Subcutaneous abdominal adipose tissue (tissue), 5 donors: ENCODE data around the gene MTMR10.

Experiments
- H3K27ac ChIP-seq: one replicate; pipeline ENCODE4 v1.7.0; 2013; ENCODE audit warnings: low read depth, mild to moderate bottlenecking, inconsistent platforms, low read length, moderate library complexity
- H3K27me3 ChIP-seq, 5 donors: one replicate each; pipeline ENCODE4 v1.7.0; 2013; ENCODE audit warnings: low read length in 5 of 5, inconsistent platforms in 1 of 5; ENCODE audit not compliant: control insufficient read depth in 5 of 5, insufficient read depth in 4 of 5
- H3K36me3 ChIP-seq, 5 donors: one replicate each; pipeline ENCODE4 v1.7.0; 2013; ENCODE audit warnings: low read length in 5 of 5; ENCODE audit not compliant: control insufficient read depth in 5 of 5, insufficient read depth in 5 of 5
- H3K4me1 ChIP-seq, 5 donors: one replicate each; pipeline ENCODE4 v1.7.0; 2013; ENCODE audit warnings: low read length in 5 of 5, mild to moderate bottlenecking in 3 of 5, moderate library complexity in 1 of 5; ENCODE audit not compliant: control insufficient read depth in 5 of 5, insufficient read depth in 5 of 5
- H3K4me3 ChIP-seq, 5 donors: one replicate each; pipeline ENCODE4 v1.7.0; 2013; ENCODE audit warnings: low read length in 5 of 5, low read depth in 1 of 5
- H3K9ac ChIP-seq, 5 donors: one replicate each; pipeline ENCODE4 v1.7.0; 2013; ENCODE audit warnings: low read length in 5 of 5, mild to moderate bottlenecking in 4 of 5, moderate library complexity in 3 of 5
- H3K9me3 ChIP-seq, 5 donors: one replicate each; pipeline ENCODE4 v1.7.0; 2013; ENCODE audit warnings: low read length in 5 of 5; ENCODE audit not compliant: control insufficient read depth in 5 of 5
- donor health status: healthy.
- donor health status: healthy.
- donor health status: healthy.
- donor health status: healthy.
- donor health status: healthy.

The MTMR10 gene

GRCh38 chr15:30990446-30991254 is 778 bp downstream of the MTMR10 start:
- Histone ChIP-seq H3K4me1 (peaks cover 7 to 41% (median 38%) of the 10 kb centered on the region in 5 donors), H3K36me3 (peaks cover 0 to 13% (median 9%) of the 10 kb centered on the region in 5 donors), H3K4me3 (peak overlapping the region; percentile 88 to 97 (median 94)), H3K9ac (peak overlapping the region; percentile 83 to 98 (median 91)), H3K27ac (peak overlapping the region; percentile 94), H3K9me3 (no peaks in the 10 kb centered on the region), H3K27me3 (no peaks in the 10 kb centered on the region)

GRCh38 chr15:30990036-30990435 is 1.4 kb downstream of the MTMR10 start:
- Histone ChIP-seq H3K9ac (peak overlapping the region in 4 of 5 donors; percentile 14 to 98 (median 87)), H3K27me3 (no peaks in the 10 kb centered on the region), H3K9me3 (no peaks in the 10 kb centered on the region), H3K36me3 (peaks cover 0 to 18% (median 12%) of the 10 kb centered on the region in 5 donors), H3K27ac (peak overlapping the region; percentile 94), H3K4me3 (peak overlapping the region; percentile 88 to 97 (median 94)), H3K4me1 (peaks cover 12 to 47% (median 44%) of the 10 kb centered on the region in 5 donors)

GRCh38 chr15:30985081-30985531 is 6.3 kb downstream of the MTMR10 start:
- peaks cover 18 to 65% (median 56%) of the 10 kb centered on the region in 5 donors for H3K4me1 ChIP-seq
- H3K9me3 ChIP-seq: no peaks in the 10 kb centered on the region
- peaks cover 12 to 36% (median 27%) of the 10 kb centered on the region in 5 donors for H3K36me3 ChIP-seq
- peak overlapping the region in 2 of 5 donors; percentile 19 to 53 for H3K9ac ChIP-seq
- peak overlapping the region in 2 of 5 donors; percentile 18 to 24 for H3K4me3 ChIP-seq
- H3K27me3 ChIP-seq: no peaks in the 10 kb centered on the region
- peak overlapping the region; percentile 41 for H3K27ac ChIP-seq

- Histone ChIP-seq H3K36me3 (peaks cover 18 to 40% (median 30%) of the 10 kb centered on the region in 5 donors), H3K9ac (peak overlapping the region in 1 of 5 donors; percentile 19), H3K4me3 (peak overlapping the region in 2 of 5 donors; percentile 4 to 18), H3K9me3 (no peaks in the 10 kb centered on the region), H3K27me3 (no peaks in the 10 kb centered on the region), H3K27ac (peak overlapping the region; percentile 41), H3K4me1 (peaks cover 18 to 65% (median 56%) of the 10 kb centered on the region in 5 donors)
These were observed 6.9 kb downstream of the MTMR10 start for GRCh38 chr15:30984542-30984941.

DNA sequence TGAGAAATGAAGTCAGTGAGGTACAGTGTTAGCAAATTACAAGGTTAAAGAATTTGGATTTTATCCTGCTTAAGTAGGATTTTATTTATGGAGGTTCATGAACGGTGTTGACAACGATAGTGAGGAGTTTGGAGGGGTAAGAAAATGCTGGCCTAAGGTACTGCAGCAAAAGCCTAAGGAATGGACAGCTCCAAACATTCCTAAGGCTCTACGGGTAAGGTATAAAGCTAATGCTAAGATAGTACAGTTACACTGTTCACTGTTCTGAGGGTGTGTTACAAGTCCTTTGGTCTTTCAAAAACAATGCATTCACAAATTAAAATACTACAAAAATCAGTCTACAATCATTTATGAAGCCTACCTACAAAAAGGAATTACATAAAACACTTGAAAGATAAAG is 7.3 kb downstream of the MTMR10 start:
- Histone ChIP-seq H3K27ac (peak overlapping the region; percentile 41), H3K27me3 (no peaks in the 10 kb centered on the region), H3K9ac (peak overlapping the region in 2 of 5 donors; percentile 19 to 56), H3K36me3 (peaks cover 19 to 40% (median 30%) of the 10 kb centered on the region in 5 donors), H3K4me3 (no peak overlapping the region), H3K9me3 (no peaks in the 10 kb centered on the region), H3K4me1 (peaks cover 18 to 65% (median 55%) of the 10 kb centered on the region in 5 donors)

DNA sequence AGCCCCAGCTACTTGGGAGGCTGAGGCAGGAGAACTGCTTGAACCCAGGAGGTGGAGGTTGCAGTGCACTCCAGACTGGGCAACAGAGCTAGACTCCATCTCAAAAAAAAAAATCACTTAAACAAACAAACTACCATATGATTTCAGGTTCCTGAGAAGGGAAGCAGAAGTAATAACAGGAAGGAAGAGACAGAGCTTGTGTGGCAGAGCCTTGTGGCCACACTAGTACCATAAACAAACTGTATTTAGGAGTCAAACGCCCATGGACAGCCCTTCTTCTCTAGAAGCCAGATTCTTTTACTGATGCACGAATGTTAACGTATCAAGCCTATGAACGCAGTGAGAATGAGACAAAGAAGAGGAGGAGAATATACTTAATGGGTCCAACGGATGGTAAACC is 12.0 kb downstream of the MTMR10 start:
- H3K9ac ChIP-seq: no peak overlapping the region
- no peak overlapping the region for H3K4me3 ChIP-seq
- H3K4me1 ChIP-seq: peaks cover 5 to 52% (median 38%) of the 10 kb centered on the region in 5 donors
- H3K27me3 ChIP-seq: no peaks in the 10 kb centered on the region
- peaks cover 22 to 40% (median 27%) of the 10 kb centered on the region in 5 donors for H3K36me3 ChIP-seq
- H3K9me3 ChIP-seq: no peaks in the 10 kb centered on the region
- H3K27ac ChIP-seq: no peak overlapping the region

DNA sequence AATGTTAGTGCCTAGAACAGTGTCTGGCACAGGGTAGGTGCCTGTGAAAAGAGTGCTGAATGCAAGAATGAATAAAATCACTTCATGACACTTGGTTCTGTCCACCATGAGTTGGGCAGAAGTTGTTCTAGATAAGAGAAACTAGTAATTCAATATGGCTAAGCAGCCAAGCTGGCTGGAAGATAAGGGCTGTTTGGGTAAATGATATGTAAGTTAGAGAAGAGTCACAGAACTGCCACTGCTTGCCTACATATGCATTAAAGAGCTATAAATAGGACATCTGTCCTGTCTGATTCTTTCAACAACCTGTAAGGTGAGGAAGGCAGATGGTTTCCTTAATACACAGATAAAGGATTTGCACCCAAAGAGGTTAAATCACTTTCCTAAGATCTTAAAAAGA is 13.1 kb downstream of the MTMR10 start:
- H3K9me3 ChIP-seq: no peaks in the 10 kb centered on the region
- no peak overlapping the region for H3K27ac ChIP-seq
- H3K4me3 ChIP-seq: no peak overlapping the region
- no peaks in the 10 kb centered on the region for H3K27me3 ChIP-seq
- no peak overlapping the region for H3K9ac ChIP-seq
- peaks cover 26 to 47% (median 35%) of the 10 kb centered on the region in 5 donors for H3K36me3 ChIP-seq
- H3K4me1 ChIP-seq: peaks cover 3 to 41% (median 27%) of the 10 kb centered on the region in 5 donors

DNA sequence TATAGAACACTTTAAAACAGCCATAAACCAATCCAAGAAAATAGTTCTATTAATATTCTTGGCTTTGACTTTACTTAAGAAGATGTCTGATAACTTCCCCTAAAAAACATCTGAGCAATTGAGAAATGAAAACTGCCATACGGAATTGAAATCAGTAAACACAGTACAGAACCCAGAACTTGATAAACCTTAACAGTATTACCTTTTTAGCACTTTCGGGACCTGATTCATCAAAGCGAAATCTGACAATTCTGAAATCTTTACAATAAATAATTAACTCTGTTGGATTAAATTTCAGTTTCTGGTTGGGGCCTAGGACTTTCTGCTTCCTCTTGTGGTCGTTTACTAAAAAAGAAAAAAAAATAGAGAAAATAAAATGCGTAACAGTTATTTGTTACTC is 17.3 kb downstream of the MTMR10 start:
- Histone ChIP-seq H3K27ac (no peak overlapping the region), H3K36me3 (peaks cover 18 to 47% (median 42%) of the 10 kb centered on the region in 5 donors), H3K4me1 (peaks cover 3 to 18% (median 9%) of the 10 kb centered on the region in 5 donors), H3K9me3 (no peaks in the 10 kb centered on the region), H3K4me3 (no peak overlapping the region), H3K9ac (no peak overlapping the region), H3K27me3 (no peaks in the 10 kb centered on the region)

GRCh38 chr15:30973379-30973778 is 18.0 kb downstream of the MTMR10 start:
- Histone ChIP-seq H3K27me3 (no peaks in the 10 kb centered on the region), H3K36me3 (peaks cover 20 to 53% (median 42%) of the 10 kb centered on the region in 5 donors), H3K27ac (no peak overlapping the region)

DNA sequence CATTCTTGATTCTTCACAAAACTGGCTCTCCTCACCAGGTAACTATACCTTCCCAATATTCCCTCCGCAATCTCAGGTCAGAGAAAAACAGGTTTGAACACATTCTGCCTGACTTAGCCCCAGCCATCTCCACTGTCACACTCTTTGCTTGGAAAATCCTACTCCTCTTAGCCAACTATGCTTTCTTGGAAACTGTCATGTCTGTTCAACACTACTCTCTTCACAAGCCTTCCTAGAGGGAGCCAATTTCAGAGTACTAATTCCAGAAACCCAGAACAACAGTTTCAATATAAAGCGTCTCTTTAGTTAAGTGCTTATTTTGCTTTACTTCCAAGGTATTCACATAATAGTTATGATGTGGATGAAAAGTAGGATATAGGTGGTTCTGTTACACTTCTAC is 21.7 kb downstream of the MTMR10 start:
- peaks cover 20 to 78% (median 53%) of the 10 kb centered on the region in 5 donors for H3K36me3 ChIP-seq
- H3K9me3 ChIP-seq: no peaks in the 10 kb centered on the region
- no peaks in the 10 kb centered on the region for H3K4me1 ChIP-seq
- H3K27me3 ChIP-seq: no peaks in the 10 kb centered on the region
- no peak overlapping the region for H3K4me3 ChIP-seq
- H3K9ac ChIP-seq: no peak overlapping the region
- H3K27ac ChIP-seq: no peak overlapping the region

More at GRCh38 chr15:30973379-30973778, 18.0 kb downstream of the MTMR10 start:
- Histone ChIP-seq H3K4me3 (no peak overlapping the region), H3K4me1 (peaks cover 3 to 15% (median 9%) of the 10 kb centered on the region in 5 donors), H3K9me3 (no peaks in the 10 kb centered on the region), H3K9ac (no peak overlapping the region)
